Neural cell (in vitro differentiated cells): ENCODE measurements around the gene LPIN1.

Experiments used
- CTCF ChIP-seq: fragments of 450-650 bp; IDR thresholded peaks from 2 replicates; pipeline ENCODE4 v1.5.1; 2014; ENCODE audit warnings: antibody characterized with exemption, mild to moderate bottlenecking, moderate library complexity; ENCODE audit not compliant: poor library complexity, severe bottlenecking
- EP300 ChIP-seq: fragments of 450-650 bp; conservative IDR thresholded peaks from 2 replicates; pipeline ENCODE4 v1.6.1; 2014; ENCODE audit warnings: antibody characterized with exemption, mild to moderate bottlenecking, moderate library complexity; ENCODE audit not compliant: poor library complexity, severe bottlenecking
- EZH2 ChIP-seq: fragments of 200-600, 300-800 bp; shearing (Covaris generic), sonication (generic); IDR thresholded peaks from 2 replicates; pipeline ENCODE4 v1.6.1; 2014; ENCODE audit warnings: antibody characterized with exemption, low read length, borderline replicate concordance, mild to moderate bottlenecking; ENCODE audit not compliant: insufficient read depth, poor library complexity, severe bottlenecking
- MXI1 ChIP-seq: fragments of 450-650 bp; conservative IDR thresholded peaks from 2 replicates; pipeline ENCODE4 v1.6.1; 2014; ENCODE audit warnings: antibody characterized with exemption, mild to moderate bottlenecking; ENCODE audit not compliant: poor library complexity, severe bottlenecking
- POLR2AphosphoS5 ChIP-seq: IDR thresholded peaks from 2 replicates; pipeline ENCODE4 v1.6.1; 2012
- RAD21 ChIP-seq: fragments of 450-650 bp; conservative IDR thresholded peaks from 2 replicates; pipeline ENCODE4 v1.6.1; 2014; ENCODE audit warnings: antibody characterized with exemption, mild to moderate bottlenecking, moderate library complexity
- SMC3 ChIP-seq: fragments of 450-650 bp; conservative IDR thresholded peaks from 2 replicates; pipeline ENCODE4 v1.6.1; 2014; ENCODE audit warnings: antibody characterized with exemption, mild to moderate bottlenecking, moderate library complexity; ENCODE audit not compliant: poor library complexity
- TAF1 ChIP-seq: IDR thresholded peaks from 2 replicates; pipeline ENCODE4 v1.6.1; 2012; ENCODE audit warnings: low read depth
- TF ChIP-seq, protein P1 (sequence below): IDR thresholded peaks from 2 replicates; pipeline ENCODE4 v1.6.1; 2012; ENCODE audit warnings: borderline replicate concordance

DNA sequence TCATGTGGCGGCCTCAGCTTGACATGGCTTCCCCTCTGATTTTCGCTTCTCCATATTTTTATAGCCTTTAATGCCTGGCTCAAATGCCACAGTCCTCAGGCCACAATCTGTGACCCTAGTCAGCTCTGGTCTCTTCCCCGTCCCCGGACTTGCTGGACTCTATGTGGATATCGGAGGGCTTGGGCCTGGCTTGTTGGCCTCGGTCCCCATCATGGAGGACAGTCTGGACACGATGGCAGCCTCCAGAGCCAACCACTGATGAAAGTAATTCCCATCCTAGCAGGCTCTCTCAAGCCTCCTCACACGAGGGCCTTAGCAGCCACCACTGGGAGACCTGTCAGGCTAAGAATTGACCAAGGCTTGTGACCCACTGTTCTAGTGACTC lies 61.6 kb downstream of the LPIN1 start:
- TF ChIP-seq EP300: no peak
- TF ChIP-seq CTCF: no peak
- TF ChIP-seq EZH2: no peak
- TF ChIP-seq, protein P1, sequence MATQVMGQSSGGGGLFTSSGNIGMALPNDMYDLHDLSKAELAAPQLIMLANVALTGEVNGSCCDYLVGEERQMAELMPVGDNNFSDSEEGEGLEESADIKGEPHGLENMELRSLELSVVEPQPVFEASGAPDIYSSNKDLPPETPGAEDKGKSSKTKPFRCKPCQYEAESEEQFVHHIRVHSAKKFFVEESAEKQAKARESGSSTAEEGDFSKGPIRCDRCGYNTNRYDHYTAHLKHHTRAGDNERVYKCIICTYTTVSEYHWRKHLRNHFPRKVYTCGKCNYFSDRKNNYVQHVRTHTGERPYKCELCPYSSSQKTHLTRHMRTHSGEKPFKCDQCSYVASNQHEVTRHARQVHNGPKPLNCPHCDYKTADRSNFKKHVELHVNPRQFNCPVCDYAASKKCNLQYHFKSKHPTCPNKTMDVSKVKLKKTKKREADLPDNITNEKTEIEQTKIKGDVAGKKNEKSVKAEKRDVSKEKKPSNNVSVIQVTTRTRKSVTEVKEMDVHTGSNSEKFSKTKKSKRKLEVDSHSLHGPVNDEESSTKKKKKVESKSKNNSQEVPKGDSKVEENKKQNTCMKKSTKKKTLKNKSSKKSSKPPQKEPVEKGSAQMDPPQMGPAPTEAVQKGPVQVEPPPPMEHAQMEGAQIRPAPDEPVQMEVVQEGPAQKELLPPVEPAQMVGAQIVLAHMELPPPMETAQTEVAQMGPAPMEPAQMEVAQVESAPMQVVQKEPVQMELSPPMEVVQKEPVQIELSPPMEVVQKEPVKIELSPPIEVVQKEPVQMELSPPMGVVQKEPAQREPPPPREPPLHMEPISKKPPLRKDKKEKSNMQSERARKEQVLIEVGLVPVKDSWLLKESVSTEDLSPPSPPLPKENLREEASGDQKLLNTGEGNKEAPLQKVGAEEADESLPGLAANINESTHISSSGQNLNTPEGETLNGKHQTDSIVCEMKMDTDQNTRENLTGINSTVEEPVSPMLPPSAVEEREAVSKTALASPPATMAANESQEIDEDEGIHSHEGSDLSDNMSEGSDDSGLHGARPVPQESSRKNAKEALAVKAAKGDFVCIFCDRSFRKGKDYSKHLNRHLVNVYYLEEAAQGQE: no peak
- TF ChIP-seq MXI1: no peak
- TF ChIP-seq TAF1: no peak
- no peak for TF ChIP-seq RAD21
- TF ChIP-seq POLR2AphosphoS5: no peak
- no peak for TF ChIP-seq SMC3
